HepG2 (cell line): ENCODE measurements around the gene NT5C3B. TPM values are rescaled to one million over a fixed set of nuclear protein-coding genes. Genes with fewer than 3 reads are reported as not detected.

Experiments used
- RAD21 ChIP-seq: fragments of 450-650 bp; formaldehyde crosslinking; IDR thresholded peaks from 2 replicates; pipeline ENCODE4 v1.5.0; 2020; ENCODE audit warnings: mild to moderate bottlenecking
- RNF2 ChIP-seq: fragments of 450-650 bp; conservative IDR thresholded peaks from 2 replicates; pipeline ENCODE4 v1.6.1; 2016; ENCODE audit warnings: low read depth
- SMARCE1 ChIP-seq: fragments of 450-650 bp; IDR thresholded peaks from 2 replicates; pipeline ENCODE4 v1.6.1; 2017; ENCODE audit warnings: borderline replicate concordance
- ZIK1 ChIP-seq: sonication (generic); formaldehyde crosslinking; IDR thresholded peaks from 2 replicates; pipeline ENCODE4 v1.5.0; 2020; ENCODE audit warnings: mild to moderate bottlenecking, low read depth, missing genetic modification reagents, borderline replicate concordance
- ZNF225 ChIP-seq: sonication (generic); formaldehyde crosslinking; IDR thresholded peaks from 2 replicates; pipeline ENCODE4 v1.4.0; 2020; ENCODE audit warnings: mild to moderate bottlenecking, missing genetic modification reagents
- ZNF251 ChIP-seq: sonication (generic); formaldehyde crosslinking; IDR thresholded peaks from 2 replicates; pipeline ENCODE4 v1.9.0; 2021; ENCODE audit warnings: mild to moderate bottlenecking, missing genetic modification reagents
- ZNF557 ChIP-seq: sonication (generic); formaldehyde crosslinking; IDR thresholded peaks from 2 replicates; pipeline ENCODE4 v1.4.0; 2020; ENCODE audit warnings: missing genetic modification reagents
- ZNF674 ChIP-seq: sonication (generic); formaldehyde crosslinking; IDR thresholded peaks from 2 replicates; pipeline ENCODE4 v1.5.0; 2020; ENCODE audit warnings: low read depth, mild to moderate bottlenecking, missing genetic modification reagents
- ZNF776 ChIP-seq: sonication (generic); formaldehyde crosslinking; IDR thresholded peaks from 2 replicates; pipeline ENCODE4 v1.4.0; 2020; ENCODE audit warnings: mild to moderate bottlenecking, missing genetic modification reagents
- ZSCAN20 ChIP-seq: sonication (generic); formaldehyde crosslinking; IDR thresholded peaks from 2 replicates; pipeline ENCODE4 v1.4.0; 2020; ENCODE audit warnings: missing genetic modification reagents, mild to moderate bottlenecking, borderline replicate concordance
- ZZZ3 ChIP-seq: sonication (generic); formaldehyde crosslinking; IDR thresholded peaks from 2 replicates; pipeline ENCODE4 v1.4.0; 2020; ENCODE audit warnings: missing genetic modification reagents, mild to moderate bottlenecking, borderline replicate concordance
- polyA plus RNA-seq, 8 experiments: library from polyadenylated mRNA; depleted of rRNA in 3 of 8; stranded (reverse) in 7 of 8; unstranded in 1 of 8; fragments of >200 nt; fragmentation: Illumina TruSeq in 4 of 8; extraction: Trizol in 4 of 8; gene quantifications; 2 replicates each; pipeline versions ENCODE4 v1.2.1 to v1.2.3, GENCODE V29; 2011 to 2016; ENCODE audit warnings: low read depth in 4 of 8, missing spikeins in 1 of 8, mixed read lengths in 1 of 8; ENCODE audit not compliant: insufficient read depth in 1 of 8
- total RNA-seq, 5 experiments: library from RNA; depleted of rRNA; stranded (reverse); fragments of >200 nt; fragmentation: Illumina TruSeq; extraction: Trizol; gene quantifications; 2 replicates each; pipeline ENCODE4 v1.2.3, GENCODE V29; 2016; ENCODE audit warnings: low read depth in 1 of 5
- TF ChIP-seq, protein P1 (sequence below): sonication (generic); formaldehyde crosslinking; IDR thresholded peaks from 2 replicates; pipeline ENCODE4 v1.4.0; 2020; ENCODE audit warnings: missing genetic modification reagents, borderline replicate concordance
- TF ChIP-seq, protein P2 (sequence below): sonication (generic); formaldehyde crosslinking; conservative IDR thresholded peaks from 2 replicates; pipeline ENCODE4 v1.4.0; 2020; ENCODE audit warnings: mild to moderate bottlenecking, missing genetic modification reagents, moderate library complexity
- TF ChIP-seq, protein P3 (sequence below): sonication (generic); formaldehyde crosslinking; IDR thresholded peaks from 2 replicates; pipeline ENCODE4 v1.4.0; 2020; ENCODE audit warnings: missing genetic modification reagents, mild to moderate bottlenecking, borderline replicate concordance
- TF ChIP-seq, protein P4 (sequence below): IDR thresholded peaks from 2 replicates; pipeline ENCODE4 v1.6.1; 2012; ENCODE audit warnings: low read length, improper control_type of control experiment

The NT5C3B gene
- total and polyA plus RNA-seq, 2 of the 13 experiments (the other 11 are each of a cell fraction or from before 2014, with no cell fraction given): 104 to 126 TPM

DNA sequence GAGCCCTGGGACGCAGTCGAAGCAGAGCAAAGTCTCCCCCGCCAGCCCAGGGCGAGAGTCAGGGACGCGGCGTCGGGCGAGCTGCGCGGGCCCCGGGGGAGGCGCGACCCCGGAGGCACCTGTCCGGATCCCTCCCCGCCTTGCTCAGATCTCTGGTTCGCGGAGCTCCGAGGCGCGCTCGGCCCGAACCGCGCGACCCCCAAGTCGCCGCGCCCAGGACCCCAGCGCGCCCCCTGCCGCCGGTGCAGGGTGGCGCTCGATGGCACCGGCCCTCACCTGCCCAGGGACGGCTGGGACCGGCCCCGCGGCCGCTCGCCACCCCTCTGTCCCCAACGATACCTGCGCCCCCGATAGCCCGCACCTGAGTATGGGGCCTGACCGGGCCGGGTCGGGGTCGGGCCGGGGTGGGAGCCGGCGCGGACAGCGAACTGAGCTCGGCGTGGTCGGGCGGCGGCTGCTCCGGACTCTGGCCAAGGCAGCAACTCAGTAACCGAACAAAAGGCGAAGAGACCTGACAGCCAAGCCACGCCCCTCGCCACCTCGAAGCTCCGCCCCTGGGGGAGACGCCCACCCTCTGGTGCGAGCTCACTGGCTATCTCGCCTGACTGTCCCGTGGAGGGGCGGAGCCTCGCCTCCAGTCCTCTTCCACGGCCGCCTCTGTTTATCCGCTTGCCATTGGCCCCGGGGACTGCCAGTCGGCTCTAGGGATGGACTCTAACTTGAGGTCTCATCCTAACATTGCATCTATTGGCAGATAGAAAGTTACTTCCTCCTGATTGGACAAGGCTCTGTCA is 49.6 kb downstream of the NT5C3B start, which contains the start of gene JUP (continued):
- TF ChIP-seq, protein P1, sequence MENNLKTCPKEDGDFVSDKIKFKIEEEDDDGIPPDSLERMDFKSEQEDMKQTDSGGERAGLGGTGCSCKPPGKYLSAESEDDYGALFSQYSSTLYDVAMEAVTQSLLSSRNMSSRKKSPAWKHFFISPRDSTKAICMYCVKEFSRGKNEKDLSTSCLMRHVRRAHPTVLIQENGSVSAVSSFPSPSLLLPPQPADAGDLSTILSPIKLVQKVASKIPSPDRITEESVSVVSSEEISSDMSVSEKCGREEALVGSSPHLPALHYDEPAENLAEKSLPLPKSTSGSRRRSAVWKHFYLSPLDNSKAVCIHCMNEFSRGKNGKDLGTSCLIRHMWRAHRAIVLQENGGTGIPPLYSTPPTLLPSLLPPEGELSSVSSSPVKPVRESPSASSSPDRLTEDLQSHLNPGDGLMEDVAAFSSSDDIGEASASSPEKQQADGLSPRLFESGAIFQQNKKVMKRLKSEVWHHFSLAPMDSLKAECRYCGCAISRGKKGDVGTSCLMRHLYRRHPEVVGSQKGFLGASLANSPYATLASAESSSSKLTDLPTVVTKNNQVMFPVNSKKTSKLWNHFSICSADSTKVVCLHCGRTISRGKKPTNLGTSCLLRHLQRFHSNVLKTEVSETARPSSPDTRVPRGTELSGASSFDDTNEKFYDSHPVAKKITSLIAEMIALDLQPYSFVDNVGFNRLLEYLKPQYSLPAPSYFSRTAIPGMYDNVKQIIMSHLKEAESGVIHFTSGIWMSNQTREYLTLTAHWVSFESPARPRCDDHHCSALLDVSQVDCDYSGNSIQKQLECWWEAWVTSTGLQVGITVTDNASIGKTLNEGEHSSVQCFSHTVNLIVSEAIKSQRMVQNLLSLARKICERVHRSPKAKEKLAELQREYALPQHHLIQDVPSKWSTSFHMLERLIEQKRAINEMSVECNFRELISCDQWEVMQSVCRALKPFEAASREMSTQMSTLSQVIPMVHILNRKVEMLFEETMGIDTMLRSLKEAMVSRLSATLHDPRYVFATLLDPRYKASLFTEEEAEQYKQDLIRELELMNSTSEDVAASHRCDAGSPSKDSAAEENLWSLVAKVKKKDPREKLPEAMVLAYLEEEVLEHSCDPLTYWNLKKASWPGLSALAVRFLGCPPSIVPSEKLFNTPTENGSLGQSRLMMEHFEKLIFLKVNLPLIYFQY (CRISPR knock-in tag): peak; percentile 91; the same call in 1 of the 2 replicates
- TF ChIP-seq ZNF225 (CRISPR knock-in tag): no peak
- no peak for TF ChIP-seq ZNF251 (CRISPR knock-in tag)
- peak; percentile 93 for TF ChIP-seq RAD21 (CRISPR knock-in tag)
- peak; percentile 86 for TF ChIP-seq ZNF776 (CRISPR knock-in tag)
- peak; percentile 38; the same call in 1 of the 2 replicates for TF ChIP-seq RNF2
- no peak for TF ChIP-seq ZNF557 (CRISPR knock-in tag)
- no peak for TF ChIP-seq ZZZ3
- TF ChIP-seq, protein P2, sequence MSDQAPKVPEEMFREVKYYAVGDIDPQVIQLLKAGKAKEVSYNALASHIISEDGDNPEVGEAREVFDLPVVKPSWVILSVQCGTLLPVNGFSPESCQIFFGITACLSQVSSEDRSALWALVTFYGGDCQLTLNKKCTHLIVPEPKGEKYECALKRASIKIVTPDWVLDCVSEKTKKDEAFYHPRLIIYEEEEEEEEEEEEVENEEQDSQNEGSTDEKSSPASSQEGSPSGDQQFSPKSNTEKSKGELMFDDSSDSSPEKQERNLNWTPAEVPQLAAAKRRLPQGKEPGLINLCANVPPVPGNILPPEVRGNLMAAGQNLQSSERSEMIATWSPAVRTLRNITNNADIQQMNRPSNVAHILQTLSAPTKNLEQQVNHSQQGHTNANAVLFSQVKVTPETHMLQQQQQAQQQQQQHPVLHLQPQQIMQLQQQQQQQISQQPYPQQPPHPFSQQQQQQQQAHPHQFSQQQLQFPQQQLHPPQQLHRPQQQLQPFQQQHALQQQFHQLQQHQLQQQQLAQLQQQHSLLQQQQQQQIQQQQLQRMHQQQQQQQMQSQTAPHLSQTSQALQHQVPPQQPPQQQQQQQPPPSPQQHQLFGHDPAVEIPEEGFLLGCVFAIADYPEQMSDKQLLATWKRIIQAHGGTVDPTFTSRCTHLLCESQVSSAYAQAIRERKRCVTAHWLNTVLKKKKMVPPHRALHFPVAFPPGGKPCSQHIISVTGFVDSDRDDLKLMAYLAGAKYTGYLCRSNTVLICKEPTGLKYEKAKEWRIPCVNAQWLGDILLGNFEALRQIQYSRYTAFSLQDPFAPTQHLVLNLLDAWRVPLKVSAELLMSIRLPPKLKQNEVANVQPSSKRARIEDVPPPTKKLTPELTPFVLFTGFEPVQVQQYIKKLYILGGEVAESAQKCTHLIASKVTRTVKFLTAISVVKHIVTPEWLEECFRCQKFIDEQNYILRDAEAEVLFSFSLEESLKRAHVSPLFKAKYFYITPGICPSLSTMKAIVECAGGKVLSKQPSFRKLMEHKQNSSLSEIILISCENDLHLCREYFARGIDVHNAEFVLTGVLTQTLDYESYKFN (CRISPR knock-in tag): 0 out of 2 replicates have a peak, but pooled peaks have one; percentile 6
- peak; percentile 81 for TF ChIP-seq ZSCAN20 (CRISPR knock-in tag)
- TF ChIP-seq, protein P3, sequence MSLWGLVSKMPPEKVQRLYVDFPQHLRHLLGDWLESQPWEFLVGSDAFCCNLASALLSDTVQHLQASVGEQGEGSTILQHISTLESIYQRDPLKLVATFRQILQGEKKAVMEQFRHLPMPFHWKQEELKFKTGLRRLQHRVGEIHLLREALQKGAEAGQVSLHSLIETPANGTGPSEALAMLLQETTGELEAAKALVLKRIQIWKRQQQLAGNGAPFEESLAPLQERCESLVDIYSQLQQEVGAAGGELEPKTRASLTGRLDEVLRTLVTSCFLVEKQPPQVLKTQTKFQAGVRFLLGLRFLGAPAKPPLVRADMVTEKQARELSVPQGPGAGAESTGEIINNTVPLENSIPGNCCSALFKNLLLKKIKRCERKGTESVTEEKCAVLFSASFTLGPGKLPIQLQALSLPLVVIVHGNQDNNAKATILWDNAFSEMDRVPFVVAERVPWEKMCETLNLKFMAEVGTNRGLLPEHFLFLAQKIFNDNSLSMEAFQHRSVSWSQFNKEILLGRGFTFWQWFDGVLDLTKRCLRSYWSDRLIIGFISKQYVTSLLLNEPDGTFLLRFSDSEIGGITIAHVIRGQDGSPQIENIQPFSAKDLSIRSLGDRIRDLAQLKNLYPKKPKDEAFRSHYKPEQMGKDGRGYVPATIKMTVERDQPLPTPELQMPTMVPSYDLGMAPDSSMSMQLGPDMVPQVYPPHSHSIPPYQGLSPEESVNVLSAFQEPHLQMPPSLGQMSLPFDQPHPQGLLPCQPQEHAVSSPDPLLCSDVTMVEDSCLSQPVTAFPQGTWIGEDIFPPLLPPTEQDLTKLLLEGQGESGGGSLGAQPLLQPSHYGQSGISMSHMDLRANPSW (CRISPR knock-in tag): no peak
- peak; percentile 87 for TF ChIP-seq ZIK1 (CRISPR knock-in tag)
- TF ChIP-seq SMARCE1: no peak
- TF ChIP-seq ZNF674 (CRISPR knock-in tag): no peak
- TF ChIP-seq, protein P4, sequence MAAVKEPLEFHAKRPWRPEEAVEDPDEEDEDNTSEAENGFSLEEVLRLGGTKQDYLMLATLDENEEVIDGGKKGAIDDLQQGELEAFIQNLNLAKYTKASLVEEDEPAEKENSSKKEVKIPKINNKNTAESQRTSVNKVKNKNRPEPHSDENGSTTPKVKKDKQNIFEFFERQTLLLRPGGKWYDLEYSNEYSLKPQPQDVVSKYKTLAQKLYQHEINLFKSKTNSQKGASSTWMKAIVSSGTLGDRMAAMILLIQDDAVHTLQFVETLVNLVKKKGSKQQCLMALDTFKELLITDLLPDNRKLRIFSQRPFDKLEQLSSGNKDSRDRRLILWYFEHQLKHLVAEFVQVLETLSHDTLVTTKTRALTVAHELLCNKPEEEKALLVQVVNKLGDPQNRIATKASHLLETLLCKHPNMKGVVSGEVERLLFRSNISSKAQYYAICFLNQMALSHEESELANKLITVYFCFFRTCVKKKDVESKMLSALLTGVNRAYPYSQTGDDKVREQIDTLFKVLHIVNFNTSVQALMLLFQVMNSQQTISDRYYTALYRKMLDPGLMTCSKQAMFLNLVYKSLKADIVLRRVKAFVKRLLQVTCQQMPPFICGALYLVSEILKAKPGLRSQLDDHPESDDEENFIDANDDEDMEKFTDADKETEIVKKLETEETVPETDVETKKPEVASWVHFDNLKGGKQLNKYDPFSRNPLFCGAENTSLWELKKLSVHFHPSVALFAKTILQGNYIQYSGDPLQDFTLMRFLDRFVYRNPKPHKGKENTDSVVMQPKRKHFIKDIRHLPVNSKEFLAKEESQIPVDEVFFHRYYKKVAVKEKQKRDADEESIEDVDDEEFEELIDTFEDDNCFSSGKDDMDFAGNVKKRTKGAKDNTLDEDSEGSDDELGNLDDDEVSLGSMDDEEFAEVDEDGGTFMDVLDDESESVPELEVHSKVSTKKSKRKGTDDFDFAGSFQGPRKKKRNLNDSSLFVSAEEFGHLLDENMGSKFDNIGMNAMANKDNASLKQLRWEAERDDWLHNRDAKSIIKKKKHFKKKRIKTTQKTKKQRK: peak; percentile 92
